GM10847 (cell line): Measurements from ENCODE around the gene NCAPG.

ENCODE experiments used
- POLR2A ChIP-seq: IDR thresholded peaks from 2 replicates; pipeline ENCODE4 v1.6.1; 2011; ENCODE audit not compliant: insufficient read length; ENCODE audit errors: extremely low read depth

Gene NCAPG

GRCh38 chr4:17781300-17782287, 29.2 kb upstream of the NCAPG start, which contains the start of gene FAM184B:
Gene FAM184B, minus strand, starts transcription at chr4:17781621. Its CDS starts 322 bp downstream, at chr4:17781299.
- no peak for TF ChIP-seq POLR2A

- TF ChIP-seq POLR2A, result no peak
These were observed 24.9 kb upstream of the NCAPG start for GRCh38 chr4:17785858-17786257.

- TF ChIP-seq POLR2A, result no peak
These were observed 24.2 kb upstream of the NCAPG start for GRCh38 chr4:17786567-17786966.

GRCh38 chr4:17787315-17787714, 23.5 kb upstream of the NCAPG start:
- no peak for TF ChIP-seq POLR2A

GRCh38 chr4:17788956-17789355, 21.8 kb upstream of the NCAPG start:
- TF ChIP-seq POLR2A, result no peak

- TF ChIP-seq POLR2A, result no peak
These were observed 16.0 kb upstream of the NCAPG start for GRCh38 chr4:17794730-17795129.

GRCh38 chr4:17797808-17798207, 13.0 kb upstream of the NCAPG start:
- no peak for TF ChIP-seq POLR2A

- no peak for TF ChIP-seq POLR2A
These were observed 5.1 kb upstream of the NCAPG start for GRCh38 chr4:17805580-17806155.

GRCh38 chr4:17807446-17807845, 3.3 kb upstream of the NCAPG start:
- TF ChIP-seq POLR2A, result no peak

- TF ChIP-seq POLR2A, result no peak
These were observed 1.1 kb upstream of the NCAPG start for GRCh38 chr4:17809667-17810066.

- no peak for TF ChIP-seq POLR2A
These were observed 362 bp downstream of the NCAPG start for GRCh38 chr4:17811078-17811603.

- TF ChIP-seq POLR2A, result no peak
These were observed 1.3 kb downstream of the NCAPG start for GRCh38 chr4:17812125-17812524.

GRCh38 chr4:17812801-17813200, 2.0 kb downstream of the NCAPG start:
- no peak for TF ChIP-seq POLR2A

GRCh38 chr4:17814140-17814539, 3.4 kb downstream of the NCAPG start:
- TF ChIP-seq POLR2A, result no peak

GRCh38 chr4:17816142-17816541, 5.4 kb downstream of the NCAPG start:
- no peak for TF ChIP-seq POLR2A

GRCh38 chr4:17817027-17817426, 6.2 kb downstream of the NCAPG start:
- TF ChIP-seq POLR2A, result no peak
